22Rv1 (cell line): ENCODE data around the gene DLL1.

Experiments used
- ZFX ChIP-seq: fragments of 450-650 bp; IDR thresholded peaks from 2 replicates; pipeline ENCODE4 v1.6.1; 2017; ENCODE audit warnings: antibody characterized with exemption, borderline replicate concordance
- TF ChIP-seq, protein P1 (sequence below): fragments of 450-650 bp; IDR thresholded peaks from 2 replicates; pipeline ENCODE4 v1.5.1; 2017; ENCODE audit warnings: mild to moderate bottlenecking

DNA sequence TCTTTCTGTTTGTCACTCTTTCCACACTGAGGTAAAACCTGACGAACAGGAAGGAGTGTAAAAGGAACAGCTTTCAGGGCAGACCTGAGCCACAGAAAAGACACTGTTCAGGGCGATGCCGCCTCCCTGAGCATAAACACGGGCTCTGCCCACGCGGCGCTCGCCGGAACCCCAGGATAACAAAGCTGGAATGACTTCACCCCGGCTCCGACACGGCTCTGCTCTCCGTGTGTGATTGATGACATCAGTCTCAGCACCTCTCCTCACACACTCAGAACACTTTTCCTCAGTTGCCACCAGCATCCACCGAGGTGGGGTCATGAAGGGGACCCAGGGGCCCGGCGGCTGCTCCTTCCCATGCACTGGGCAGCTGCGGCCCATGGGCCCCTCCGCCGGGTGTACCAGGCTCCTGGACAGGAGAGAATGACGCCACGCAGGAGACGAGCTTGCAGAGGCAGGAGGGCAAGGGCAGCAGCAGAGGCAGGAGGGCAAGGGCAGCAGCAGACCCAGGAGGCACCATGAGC is 43.6 kb downstream of the DLL1 start:
- TF ChIP-seq, protein P1, sequence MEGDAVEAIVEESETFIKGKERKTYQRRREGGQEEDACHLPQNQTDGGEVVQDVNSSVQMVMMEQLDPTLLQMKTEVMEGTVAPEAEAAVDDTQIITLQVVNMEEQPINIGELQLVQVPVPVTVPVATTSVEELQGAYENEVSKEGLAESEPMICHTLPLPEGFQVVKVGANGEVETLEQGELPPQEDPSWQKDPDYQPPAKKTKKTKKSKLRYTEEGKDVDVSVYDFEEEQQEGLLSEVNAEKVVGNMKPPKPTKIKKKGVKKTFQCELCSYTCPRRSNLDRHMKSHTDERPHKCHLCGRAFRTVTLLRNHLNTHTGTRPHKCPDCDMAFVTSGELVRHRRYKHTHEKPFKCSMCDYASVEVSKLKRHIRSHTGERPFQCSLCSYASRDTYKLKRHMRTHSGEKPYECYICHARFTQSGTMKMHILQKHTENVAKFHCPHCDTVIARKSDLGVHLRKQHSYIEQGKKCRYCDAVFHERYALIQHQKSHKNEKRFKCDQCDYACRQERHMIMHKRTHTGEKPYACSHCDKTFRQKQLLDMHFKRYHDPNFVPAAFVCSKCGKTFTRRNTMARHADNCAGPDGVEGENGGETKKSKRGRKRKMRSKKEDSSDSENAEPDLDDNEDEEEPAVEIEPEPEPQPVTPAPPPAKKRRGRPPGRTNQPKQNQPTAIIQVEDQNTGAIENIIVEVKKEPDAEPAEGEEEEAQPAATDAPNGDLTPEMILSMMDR: no peak
- TF ChIP-seq ZFX: no peak
